Gastrocnemius medialis (tissue), 4 donors: Measurements from ENCODE around the gene TMEM38B. TPM values are rescaled to one million over a fixed set of nuclear protein-coding genes. Genes with fewer than 3 reads are reported as not detected.

Experiments
- ATAC-seq, 2 donors: fragments of 150-250 bp; one replicate each; pipeline ENCODE4 v1.9.1; 2016
- DNase-seq, 2 donors: peaks; one replicate each; pipeline ENCODE4 v3.0.0-alpha.2; 2019
- H3K27ac ChIP-seq, 4 donors: fragments of 200-600 bp; sonication (generic); 1 replicate in 1 of 4; 2 replicates in 3 of 4; pipeline ENCODE4 v1.5.1; 2016 to 2018; ENCODE audit warnings: mild to moderate bottlenecking in 2 of 4, moderate library complexity in 1 of 4
- H3K27me3 ChIP-seq, 3 donors: fragments of 200-600 bp; sonication (generic) in 2 of 3; 1 replicate in 1 of 3; 2 replicates in 2 of 3; pipeline versions ENCODE4 v1.5.1 to v1.6.0; 2016 to 2019; ENCODE audit warnings: mild to moderate bottlenecking in 1 of 3, moderate library complexity in 1 of 3
- H3K36me3 ChIP-seq, 2 donors: fragments of 200-600 bp; sonication (generic) in 1 of 2; one replicate each; pipeline ENCODE4 v1.5.1; 2017 to 2018
- H3K4me1 ChIP-seq, 2 donors: fragments of 200-600 bp; sonication (generic) in 1 of 2; one replicate each; pipeline ENCODE4 v1.5.1; 2016 to 2017; ENCODE audit warnings: mild to moderate bottlenecking in 2 of 2
- H3K4me3 ChIP-seq, 4 donors: fragments of 200-600 bp; sonication (generic) in 3 of 4; 1 replicate in 1 of 4; 2 replicates in 3 of 4; pipeline ENCODE4 v1.5.1; 2016 to 2019; ENCODE audit warnings: mild to moderate bottlenecking in 2 of 4
- H3K9me3 ChIP-seq, 3 donors: fragments of 200-600 bp; sonication (generic) in 2 of 3; 1 replicate in 1 of 3; 2 replicates in 2 of 3; pipeline ENCODE4 v1.5.1; 2016 to 2019
- CTCF ChIP-seq, 5 experiments: fragments of 450-650 bp in 3 of 5; fragments of 200-600 bp in 2 of 5; sonication (generic) in 2 of 5; IDR thresholded peaks in 4 of 5; conservative IDR thresholded peaks in 1 of 5; 1 replicate in 4 of 5; 2 replicates in 1 of 5; pipeline ENCODE4 v1.5.1; 2016 to 2019; ENCODE audit warnings: antibody characterized with exemption in 5 of 5, mild to moderate bottlenecking in 3 of 5, moderate library complexity in 3 of 5
- POLR2A ChIP-seq, 2 donors: fragments of 450-650 bp; IDR thresholded peaks; one replicate each; pipeline ENCODE4 v1.6.1; 2017; ENCODE audit warnings: antibody characterized with exemption in 2 of 2, mild to moderate bottlenecking in 2 of 2, moderate library complexity in 2 of 2
- in situ Hi-C, 4 donors: fragments of 200-750 bp; cut with MboI; loops; one replicate each; pipeline versions ENCODE4 v1.15.0 to v1.8.0; 2017; ENCODE audit warnings: low sequenced_read_pairs in 4 of 4
- intact Hi-C: fragments of 100-400 bp; cut with DNase I; formaldehyde crosslinking; loops from one replicate; pipeline ENCODE4 v1.15.1; 2023; ENCODE audit warnings: low total_unique reads
- total RNA-seq, 4 donors: library from RNA; depleted of rRNA; stranded (reverse); fragments of >200 nt; gene quantifications; one replicate each; pipeline versions ENCODE4 v1.1.0 to v1.2.3, GENCODE V29; 2016

TMEM38B gene
- total RNA-seq, 4 donors from 2014 or later, result 81.4 to 97.6 (median 89.8) TPM

GRCh38 chr9:105712773-105713172 is 18.4 kb downstream of the TMEM38B start:
- no peaks in the 10 kb centered on the region for H3K36me3 ChIP-seq
- H3K4me3 ChIP-seq, result no peak overlapping the region
- H3K27ac ChIP-seq, result peak overlapping the region; percentile 79 to 84 (median 82)
- in situ Hi-C loops, result loop anchor here in 1 of 4 donors (25.0 kb wide), 1 partner anchor 275 kb away; the partner anchor contains the start of gene FSD1L
- intact Hi-C loops, result loop anchor here (2.0 to 5.0 kb wide), 2 partner anchors 102 to 1060 kb away; no protein-coding TSS in a partner anchor
- no peaks in the 10 kb centered on the region for H3K9me3 ChIP-seq
- DNase-seq, result peak in 1 of 2 donors; percentile 25
- TF ChIP-seq CTCF (IDR thresholded peaks at IDR 0.05 in 4 of 5, conservative IDR thresholded peaks at IDR 0.05 in 1 of 5) (no peak), POLR2A (IDR thresholded peaks at IDR 0.05) (no peak)
- peaks cover 45 to 55% of the 10 kb centered on the region in 2 donors for H3K4me1 ChIP-seq
- no peaks in the 10 kb centered on the region for H3K27me3 ChIP-seq
- ATAC-seq, result no peak

GRCh38 chr9:105713260-105714019 is 19.1 kb downstream of the TMEM38B start:
- no peaks in the 10 kb centered on the region for H3K9me3 ChIP-seq
- no peak for TF ChIP-seq POLR2A (IDR thresholded peaks at IDR 0.05)
- no peak for TF ChIP-seq CTCF (IDR thresholded peaks at IDR 0.05 in 4 of 5, conservative IDR thresholded peaks at IDR 0.05 in 1 of 5)
- H3K4me1 ChIP-seq, result peaks cover 38 to 48% of the 10 kb centered on the region in 2 donors
- in situ Hi-C loops, result loop anchor here in 1 of 4 donors (25.0 kb wide), 1 partner anchor 276 kb away; the partner anchor contains the start of gene FSD1L
- no peak for DNase-seq
- H3K27ac ChIP-seq, result peak overlapping the region in 2 of 4 donors; percentile 82 to 83
- H3K4me3 ChIP-seq, result no peak overlapping the region
- no peak for ATAC-seq
- no peaks in the 10 kb centered on the region for H3K36me3 ChIP-seq
- no peaks in the 10 kb centered on the region for H3K27me3 ChIP-seq
- intact Hi-C loops, result loop anchor here (2.0 to 5.0 kb wide), 2 partner anchors 103 to 1059 kb away; no protein-coding TSS in a partner anchor

- DNase-seq (no peak), ATAC-seq (no peak)
- Histone ChIP-seq H3K4me1 (peaks cover 33 to 48% of the 10 kb centered on the region in 2 donors), H3K36me3 (no peaks in the 10 kb centered on the region), H3K9me3 (no peaks in the 10 kb centered on the region), H3K27me3 (no peaks in the 10 kb centered on the region), H3K27ac (peak overlapping the region in 2 of 4 donors; percentile 1 to 82), H3K4me3 (no peak overlapping the region)
- intact Hi-C loops, result loop anchor here (5.0 kb wide), 1 partner anchor 1058 kb away; no protein-coding TSS in a partner anchor
- no peak for TF ChIP-seq CTCF (IDR thresholded peaks at IDR 0.05 in 4 of 5, conservative IDR thresholded peaks at IDR 0.05 in 1 of 5)
- TF ChIP-seq POLR2A (IDR thresholded peaks at IDR 0.05), result no peak
- in situ Hi-C loops, result loop anchor here in 1 of 4 donors (25.0 kb wide), 1 partner anchor 277 kb away; the partner anchor contains the start of gene FSD1L
Measured at GRCh38 chr9:105714020-105714331, 19.6 kb downstream of the TMEM38B start.

GRCh38 chr9:105716146-105716545 is 21.8 kb downstream of the TMEM38B start:
- H3K4me3 ChIP-seq, result no peak overlapping the region
- DNase-seq (no peak), ATAC-seq (no peak)
- H3K9me3 ChIP-seq, result no peaks in the 10 kb centered on the region
- TF ChIP-seq CTCF (IDR thresholded peaks at IDR 0.05 in 4 of 5, conservative IDR thresholded peaks at IDR 0.05 in 1 of 5) (no peak), POLR2A (IDR thresholded peaks at IDR 0.05) (no peak)
- peaks cover 26 to 51% of the 10 kb centered on the region in 2 donors for H3K4me1 ChIP-seq
- intact Hi-C loops (no loop called here), in situ Hi-C loops (loop anchor here in 1 of 4 donors (25.0 kb wide), 1 partner anchor 279 kb away; the partner anchor contains the start of gene FSD1L)
- H3K36me3 ChIP-seq, result no peaks in the 10 kb centered on the region
- H3K27me3 ChIP-seq, result no peaks in the 10 kb centered on the region
- peak overlapping the region in 1 of 4 donors; percentile 49 for H3K27ac ChIP-seq
